ENCODE results near the gene ZNF391. TPM values are rescaled to one million over a fixed set of nuclear protein-coding genes. Genes with fewer than 3 reads are reported as not detected.

Gene ZNF391
- total and polyA plus RNA-seq, 4 donors = 5.2 to 9.3 (median 7.4) TPM

- H3K27ac ChIP-seq (ENCODE audit: low read depth, low read length) = no peak overlapping the region
- WGBS (ENCODE audit: insufficient coverage) = no CpG with 5 or more reads among the region's 1 CpG
- H3K27me3 ChIP-seq (ENCODE audit: control insufficient read depth, insufficient read depth, low read length) = no peaks in the 10 kb centered on the region
- peaks cover 5% of the 10 kb centered on the region for H3K9me3 ChIP-seq (ENCODE audit: control insufficient read depth, insufficient read depth, low read length)
- H3K4me3 ChIP-seq (ENCODE audit: low read depth, low read length) = no peak overlapping the region
- no peak for DNase-seq (ENCODE audit: low read depth in 4 of 6, low spot score in 6 of 6)
- H3K36me3 ChIP-seq (ENCODE audit: control insufficient read depth, insufficient read depth, low read length) = no peaks in the 10 kb centered on the region
- no peaks in the 10 kb centered on the region for H3K4me1 ChIP-seq (ENCODE audit: control insufficient read depth, insufficient read depth, low read length)
These were observed 54.4 kb downstream of the ZNF391 start for GRCh38 chr6:27442932-27443331.

- no peak for DNase-seq (ENCODE audit: low read depth in 4 of 6, low spot score in 6 of 6)
- Histone ChIP-seq H3K27me3 (ENCODE audit: control insufficient read depth, insufficient read depth, low read length) (no peaks in the 10 kb centered on the region), H3K4me1 (ENCODE audit: control insufficient read depth, insufficient read depth, low read length) (no peaks in the 10 kb centered on the region), H3K27ac (ENCODE audit: low read depth, low read length) (no peak overlapping the region), H3K36me3 (ENCODE audit: control insufficient read depth, insufficient read depth, low read length) (peaks cover 3% of the 10 kb centered on the region), H3K9me3 (ENCODE audit: control insufficient read depth, insufficient read depth, low read length) (peaks cover 29% of the 10 kb centered on the region), H3K4me3 (ENCODE audit: low read depth, low read length) (no peak overlapping the region)
- 100% methylated on average over 1 of the region's 1 CpG for WGBS (ENCODE audit: insufficient coverage)
These were observed 59.9 kb downstream of the ZNF391 start for GRCh38 chr6:27448456-27448855.

GRCh38 chr6:27451660-27452390, 63.3 kb downstream of the ZNF391 start:
- peaks cover 20% of the 10 kb centered on the region for H3K36me3 ChIP-seq (ENCODE audit: control insufficient read depth, insufficient read depth, low read length)
- no peak overlapping the region for H3K27ac ChIP-seq (ENCODE audit: low read depth, low read length)
- no peaks in the 10 kb centered on the region for H3K4me1 ChIP-seq (ENCODE audit: control insufficient read depth, insufficient read depth, low read length)
- no CpG with 5 or more reads among the region's 9 CpGs for WGBS (ENCODE audit: insufficient coverage)
- no peak for DNase-seq (ENCODE audit: low read depth in 4 of 6, low spot score in 6 of 6)
- peaks cover 32% of the 10 kb centered on the region for H3K9me3 ChIP-seq (ENCODE audit: control insufficient read depth, insufficient read depth, low read length)
- H3K27me3 ChIP-seq (ENCODE audit: control insufficient read depth, insufficient read depth, low read length) = no peaks in the 10 kb centered on the region
- no peak overlapping the region for H3K4me3 ChIP-seq (ENCODE audit: low read depth, low read length)

DNA sequence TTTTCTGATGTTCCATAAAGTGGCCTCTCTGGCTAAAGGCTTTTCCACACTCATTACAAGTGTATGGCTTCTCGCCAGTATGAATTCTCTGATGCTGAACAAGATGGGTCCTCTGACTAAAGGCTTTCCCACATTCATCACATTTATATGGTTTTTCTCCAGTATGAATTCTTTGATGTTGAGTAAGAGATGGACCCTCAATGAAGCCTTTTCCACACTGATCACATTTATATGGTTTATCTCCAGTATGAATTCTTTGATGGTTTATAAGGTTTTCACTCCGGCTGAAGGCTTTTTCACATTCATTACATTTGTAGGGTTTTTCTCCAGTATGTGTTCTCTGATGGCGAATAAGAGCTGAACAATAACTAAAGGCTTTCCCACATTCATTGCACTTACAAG, 63.9 kb downstream of the ZNF391 start:
- DNase-seq (ENCODE audit: low read depth in 4 of 6, low spot score in 6 of 6) = no peak
- H3K27ac ChIP-seq (ENCODE audit: low read depth, low read length) = no peak overlapping the region
- H3K9me3 ChIP-seq (ENCODE audit: control insufficient read depth, insufficient read depth, low read length) = peaks cover 32% of the 10 kb centered on the region
- no peak overlapping the region for H3K4me3 ChIP-seq (ENCODE audit: low read depth, low read length)
- H3K4me1 ChIP-seq (ENCODE audit: control insufficient read depth, insufficient read depth, low read length) = no peaks in the 10 kb centered on the region
- peaks cover 22% of the 10 kb centered on the region for H3K36me3 ChIP-seq (ENCODE audit: control insufficient read depth, insufficient read depth, low read length)
- no peaks in the 10 kb centered on the region for H3K27me3 ChIP-seq (ENCODE audit: control insufficient read depth, insufficient read depth, low read length)
- WGBS (ENCODE audit: insufficient coverage) = 100% methylated on average over 1 of the region's 3 CpGs

Small RNA genes within 50 kb of the gene (small RNA-seq; reads per million reads assigned to genes)
- gene MCFD2P1 (ENCODE audit: low replicate concordance) = not detected

Other genes starting within 250 kb of the ZNF391 start
- gene PRSS16, start 141.1 kb upstream of the ZNF391 start, total RNA-seq = under 1 TPM; 0.11 to 0.50 TPM
- gene PRSS16, start 141.1 kb upstream of the ZNF391 start, polyA plus RNA-seq (ENCODE audit: insufficient read length in 2 of 2) = 1 to 10 TPM; 1.0 to 1.3 TPM
- not detected for gene POM121L2, start 76.5 kb upstream of the ZNF391 start, total RNA-seq
- not detected for gene POM121L2, start 76.5 kb upstream of the ZNF391 start, polyA plus RNA-seq (ENCODE audit: insufficient read length in 2 of 2)
- gene ZNF184, start 84.3 kb downstream of the ZNF391 start, total RNA-seq = 10 to 100 TPM; 18.9 to 21.5 TPM
- 10 to 100 TPM; 10.1 to 13.9 TPM for gene ZNF184, start 84.3 kb downstream of the ZNF391 start, polyA plus RNA-seq (ENCODE audit: insufficient read length in 2 of 2)

All from spinal cord (tissue), 10 donors.